ENCODE results near the gene RPS3.

DNA sequence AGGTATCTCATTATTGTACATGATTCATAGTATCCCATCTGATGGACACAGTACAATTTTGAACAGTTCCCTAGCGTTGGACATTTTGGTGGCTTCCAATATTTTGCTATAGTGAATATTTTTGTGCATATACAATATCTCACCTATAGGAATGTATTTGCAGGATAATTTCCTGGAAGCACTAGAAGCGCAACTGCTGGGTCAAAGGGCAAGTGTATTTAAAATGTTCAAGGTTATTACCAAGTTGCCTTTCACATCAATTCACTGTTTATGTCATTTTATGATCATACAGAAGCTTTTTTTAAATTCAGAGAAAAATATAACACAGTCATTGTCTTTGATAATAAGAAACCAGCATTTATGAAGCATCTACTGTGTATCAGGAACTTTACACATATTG is 19.1 kb upstream of the RPS3 start:
- TF ChIP-seq, protein P1, sequence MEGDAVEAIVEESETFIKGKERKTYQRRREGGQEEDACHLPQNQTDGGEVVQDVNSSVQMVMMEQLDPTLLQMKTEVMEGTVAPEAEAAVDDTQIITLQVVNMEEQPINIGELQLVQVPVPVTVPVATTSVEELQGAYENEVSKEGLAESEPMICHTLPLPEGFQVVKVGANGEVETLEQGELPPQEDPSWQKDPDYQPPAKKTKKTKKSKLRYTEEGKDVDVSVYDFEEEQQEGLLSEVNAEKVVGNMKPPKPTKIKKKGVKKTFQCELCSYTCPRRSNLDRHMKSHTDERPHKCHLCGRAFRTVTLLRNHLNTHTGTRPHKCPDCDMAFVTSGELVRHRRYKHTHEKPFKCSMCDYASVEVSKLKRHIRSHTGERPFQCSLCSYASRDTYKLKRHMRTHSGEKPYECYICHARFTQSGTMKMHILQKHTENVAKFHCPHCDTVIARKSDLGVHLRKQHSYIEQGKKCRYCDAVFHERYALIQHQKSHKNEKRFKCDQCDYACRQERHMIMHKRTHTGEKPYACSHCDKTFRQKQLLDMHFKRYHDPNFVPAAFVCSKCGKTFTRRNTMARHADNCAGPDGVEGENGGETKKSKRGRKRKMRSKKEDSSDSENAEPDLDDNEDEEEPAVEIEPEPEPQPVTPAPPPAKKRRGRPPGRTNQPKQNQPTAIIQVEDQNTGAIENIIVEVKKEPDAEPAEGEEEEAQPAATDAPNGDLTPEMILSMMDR (IDR thresholded peaks at IDR 0.05): no peak
- no peak for TF ChIP-seq POLR2A (IDR thresholded peaks at IDR 0.05)
